HEK293 (cell line): ENCODE data around the gene GALNT15.

Experiments used
- CTCF ChIA-PET: fragments of 350-600 bp; formaldehyde crosslinking; extraction: SDS; loops from one replicate; lab custom pipeline; 2021; ENCODE audit warnings: antibody characterized with exemption; lab: Yijun Ruan, JAX
- POLR2A ChIA-PET: fragments of 300-600 bp; formaldehyde crosslinking; extraction: SDS; loops from one replicate; lab custom pipeline; 2020; ENCODE audit warnings: antibody characterized with exemption, inconsistent platforms; lab: Yijun Ruan, JAX
- H3K27ac ChIP-seq: fragments of 200-500 bp; sonication (Bioruptor generic); 2 replicates; pipeline ENCODE4 v1.5.1; 2014; ENCODE audit warnings: low read depth, low read length, control low read depth, inconsistent platforms; ENCODE audit errors: extremely low read depth
- H3K36me3 ChIP-seq, 2 experiments: fragments of 200-500 bp in 1 of 2; sonication (Bioruptor generic) in 1 of 2; 1 replicate in 1 of 2; 2 replicates in 1 of 2; pipeline ENCODE4 v1.5.1; 2014 to 2017; ENCODE audit warnings: inconsistent platforms in 2 of 2, low read length in 2 of 2; ENCODE audit not compliant: control insufficient read depth in 2 of 2, insufficient read depth in 1 of 2
- H3K4me1 ChIP-seq: fragments of 200-500 bp; sonication (Bioruptor generic); 2 replicates; pipeline ENCODE4 v1.5.1; 2014; ENCODE audit warnings: mild to moderate bottlenecking, low read length, inconsistent platforms; ENCODE audit not compliant: control insufficient read depth, insufficient read depth
- H3K4me3 ChIP-seq: 2 replicates; pipeline ENCODE4 v1.5.1; 2011; ENCODE audit warnings: low read depth, mild to moderate bottlenecking, control low read depth, low read length, moderate library complexity
- H3K9me3 ChIP-seq: fragments of 200-500 bp; sonication (Bioruptor generic); 2 replicates; pipeline ENCODE4 v1.5.1; 2014; ENCODE audit warnings: low read depth, low read length, inconsistent platforms; ENCODE audit not compliant: control insufficient read depth, insufficient read depth
- FEZF1 ChIP-seq: fragments of 450-650 bp; formaldehyde crosslinking; IDR thresholded peaks from 2 replicates; pipeline ENCODE4 v1.5.1; 2016; ENCODE audit warnings: missing biosample characterization, missing genetic modification characterization
- KLF10 ChIP-seq: fragments of 450-650 bp; IDR thresholded peaks from 2 replicates; pipeline ENCODE4 v1.5.1; 2018; ENCODE audit warnings: missing biosample characterization, mild to moderate bottlenecking, missing genetic modification characterization
- ZBTB48 ChIP-seq: fragments of 450-650 bp; formaldehyde crosslinking; IDR thresholded peaks from 2 replicates; pipeline ENCODE4 v1.5.1; 2016; ENCODE audit warnings: missing biosample characterization, missing genetic modification characterization
- ZFP37 ChIP-seq: fragments of 450-650 bp; formaldehyde crosslinking; IDR thresholded peaks from 2 replicates; pipeline ENCODE4 v1.5.1; 2016; ENCODE audit warnings: missing biosample characterization, missing genetic modification characterization
- ZNF132 ChIP-seq: fragments of 450-650 bp; formaldehyde crosslinking; IDR thresholded peaks from 2 replicates; pipeline ENCODE4 v1.5.1; 2017; ENCODE audit warnings: missing biosample characterization, missing genetic modification characterization, borderline replicate concordance
- ZNF214 ChIP-seq: fragments of 450-650 bp; formaldehyde crosslinking; IDR thresholded peaks from 2 replicates; pipeline ENCODE4 v1.5.1; 2017; ENCODE audit warnings: missing biosample characterization, mild to moderate bottlenecking, missing genetic modification characterization, borderline replicate concordance
- ZNF280C ChIP-seq: fragments of 450-650 bp; formaldehyde crosslinking; IDR thresholded peaks from 2 replicates; pipeline ENCODE4 v1.5.1; 2016; ENCODE audit warnings: missing biosample characterization, missing genetic modification characterization
- ZNF341 ChIP-seq: fragments of 450-650 bp; formaldehyde crosslinking; IDR thresholded peaks from 2 replicates; pipeline ENCODE4; 2016; ENCODE audit warnings: low read depth, missing biosample characterization, missing genetic modification characterization
- ZNF423 ChIP-seq: fragments of 450-650 bp; formaldehyde crosslinking; IDR thresholded peaks from 2 replicates; pipeline ENCODE4 v1.5.1; 2016; ENCODE audit warnings: missing biosample characterization, missing genetic modification characterization
- ZNF433 ChIP-seq: fragments of 450-650 bp; formaldehyde crosslinking; IDR thresholded peaks from 2 replicates; pipeline ENCODE4 v1.5.1; 2016; ENCODE audit warnings: missing biosample characterization, missing genetic modification characterization, low read depth
- ZNF518A ChIP-seq: fragments of 450-650 bp; formaldehyde crosslinking; conservative IDR thresholded peaks from 2 replicates; pipeline ENCODE4 v1.5.1; 2016; ENCODE audit warnings: low read depth, missing biosample characterization, missing genetic modification characterization
- ZNF624 ChIP-seq: fragments of 450-650 bp; formaldehyde crosslinking; IDR thresholded peaks from 2 replicates; pipeline ENCODE4 v1.5.1; 2017; ENCODE audit warnings: missing biosample characterization, missing genetic modification characterization
- ZNF629 ChIP-seq: fragments of 450-650 bp; formaldehyde crosslinking; IDR thresholded peaks from 2 replicates; pipeline ENCODE4 v1.5.1; 2017; ENCODE audit warnings: missing biosample characterization, missing genetic modification characterization
- ZNF664 ChIP-seq: fragments of 450-650 bp; formaldehyde crosslinking; IDR thresholded peaks from 2 replicates; pipeline ENCODE4 v1.5.1; 2016; ENCODE audit warnings: missing biosample characterization, missing genetic modification characterization
- ZNF792 ChIP-seq: fragments of 450-650 bp; formaldehyde crosslinking; IDR thresholded peaks from 2 replicates; pipeline ENCODE4 v1.5.1; 2016; ENCODE audit warnings: missing biosample characterization, missing genetic modification characterization
- ZSCAN16 ChIP-seq: fragments of 450-650 bp; formaldehyde crosslinking; IDR thresholded peaks from 2 replicates; pipeline ENCODE4 v1.5.1; 2016; ENCODE audit warnings: missing biosample characterization, missing genetic modification characterization
- ZSCAN4 ChIP-seq: fragments of 450-650 bp; formaldehyde crosslinking; IDR thresholded peaks from 2 replicates; pipeline ENCODE4 v1.5.1; 2017; ENCODE audit warnings: missing biosample characterization, missing genetic modification characterization
- TF ChIP-seq, protein P1 (sequence below): fragments of 450-650 bp; formaldehyde crosslinking; IDR thresholded peaks from 2 replicates; pipeline ENCODE4 v1.5.1; 2016; ENCODE audit warnings: missing biosample characterization, missing genetic modification characterization

The GALNT15 gene

DNA sequence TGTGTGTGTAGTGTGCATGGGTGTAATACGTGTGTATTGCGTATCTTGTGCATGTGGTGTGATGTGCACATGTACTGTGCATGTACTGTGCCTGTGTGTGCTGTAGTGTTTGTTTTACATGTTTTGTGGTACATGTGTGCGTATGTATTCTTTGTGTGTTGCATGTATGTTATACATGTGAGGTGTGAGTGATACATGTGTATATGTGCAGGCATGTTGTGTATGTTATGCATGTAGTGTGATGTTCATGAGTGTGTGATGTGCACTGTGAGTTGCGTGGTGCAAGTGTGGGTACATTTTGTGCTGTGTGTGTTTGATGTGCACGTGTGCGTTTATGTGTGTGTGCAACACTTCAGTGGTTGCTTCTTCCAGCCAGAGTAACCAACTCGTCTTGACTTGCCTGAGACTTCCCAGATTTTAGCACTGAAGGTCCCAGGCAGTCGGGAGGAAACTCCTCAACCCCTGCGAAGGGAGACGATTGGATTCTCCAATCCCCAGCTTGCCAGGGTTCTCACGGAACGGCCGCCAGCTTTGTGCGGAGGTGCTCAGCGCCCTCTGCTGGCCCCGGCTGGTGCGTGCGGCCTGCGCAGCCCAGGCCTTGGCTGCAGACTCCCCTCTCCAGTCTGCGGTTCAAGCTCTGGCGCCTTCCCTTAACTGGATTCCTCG is 3.6 kb downstream of the GALNT15 start (continued):
- 0 out of 2 replicates have a peak, but pooled peaks have one; percentile 55 for TF ChIP-seq ZSCAN4 (tag by site-specific recombination)
- TF ChIP-seq, protein P1, sequence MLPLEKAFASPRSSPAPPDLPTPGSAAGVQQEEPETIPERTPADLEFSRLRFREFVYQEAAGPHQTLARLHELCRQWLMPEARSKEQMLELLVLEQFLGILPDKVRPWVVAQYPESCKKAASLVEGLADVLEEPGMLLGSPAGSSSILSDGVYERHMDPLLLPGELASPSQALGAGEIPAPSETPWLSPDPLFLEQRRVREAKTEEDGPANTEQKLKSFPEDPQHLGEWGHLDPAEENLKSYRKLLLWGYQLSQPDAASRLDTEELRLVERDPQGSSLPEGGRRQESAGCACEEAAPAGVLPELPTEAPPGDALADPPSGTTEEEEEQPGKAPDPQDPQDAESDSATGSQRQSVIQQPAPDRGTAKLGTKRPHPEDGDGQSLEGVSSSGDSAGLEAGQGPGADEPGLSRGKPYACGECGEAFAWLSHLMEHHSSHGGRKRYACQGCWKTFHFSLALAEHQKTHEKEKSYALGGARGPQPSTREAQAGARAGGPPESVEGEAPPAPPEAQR (tag by site-specific recombination), result no peak
- no peak for TF ChIP-seq ZNF629
- TF ChIP-seq FEZF1 (tag by site-specific recombination), result no peak
- no peak for TF ChIP-seq ZNF214 (tag by site-specific recombination)
- 0 out of 2 replicates have a peak, but pooled peaks have one; percentile 73 for TF ChIP-seq ZFP37 (tag by site-specific recombination)
- TF ChIP-seq ZNF280C (tag by site-specific recombination), result 0 out of 2 replicates have a peak, but pooled peaks have one; percentile 92
- no peak for TF ChIP-seq ZNF518A
- no peak for TF ChIP-seq ZSCAN16 (tag by site-specific recombination)
- TF ChIP-seq ZNF341 (tag by site-specific recombination), result 0 out of 2 replicates have a peak, but pooled peaks have one; percentile 10
- TF ChIP-seq, all 188 proteins: peak for 19

- TF ChIP-seq ZNF792 (tag by site-specific recombination) (peak; percentile 78), ZNF624 (tag by site-specific recombination) (no peak), ZNF132 (tag by site-specific recombination) (no peak), ZNF433 (tag by site-specific recombination) (no peak), ZNF423 (tag by site-specific recombination) (no peak), ZNF664 (tag by site-specific recombination) (no peak), KLF10 (tag by site-specific recombination) (no peak), ZBTB48 (tag by site-specific recombination) (0 out of 2 replicates have a peak, but pooled peaks have one; percentile 10), ZNF629 (no peak)
- ChIA-PET CTCF (interaction anchor here (0.5 to 10.3 kb wide), 31 partner anchors 15 to 1787 kb away, joined by 3 to 167 read pairs (median 4); no protein-coding TSS in a partner anchor), POLR2A (no interaction called here)
- H3K36me3 ChIP-seq, result no peaks in the 10 kb centered on the region
- no peak overlapping the region for H3K27ac ChIP-seq
- H3K4me1 ChIP-seq, result no peaks in the 10 kb centered on the region
- H3K4me3 ChIP-seq, result no peak overlapping the region
- H3K9me3 ChIP-seq, result no peaks in the 10 kb centered on the region
These were observed 4.1 kb downstream of the GALNT15 start for GRCh38 chr3:16178628-16178988.
